Measurements from ENCODE around the gene PHTF2. TPM values are rescaled to one million over a fixed set of nuclear protein-coding genes. Genes with fewer than 3 reads are reported as not detected.

The PHTF2 gene
- total and polyA plus RNA-seq, 2 of the 4 experiments (the other 2 are of a cell fraction), result 28.3 to 69.9 TPM

- dilution Hi-C loops (cut with HindIII; ENCODE audit: low sequenced_read_pairs, unreplicated experiment), result no loop called here
- DNase-seq, result peak; percentile 16
- BruUV-seq (replicated peaks), result no TSS peak
Measured at GRCh38 chr7:77783111-77783510, 15.5 kb upstream of the PHTF2 start.

More at GRCh38 chr7:77783111-77783510, 15.5 kb upstream of the PHTF2 start:
- peaks cover 7% of the 10 kb centered on the region for H3K36me3 ChIP-seq (ENCODE audit: control insufficient read depth, insufficient read depth, low read length)
- peaks cover 3% of the 10 kb centered on the region; the same call in 1 of the 2 replicates for H3K9me1 ChIP-seq (ENCODE audit: insufficient read depth, low read length)
- no peak overlapping the region for H2AFZ ChIP-seq (replicated peaks; ENCODE audit: low read length, poor library complexity)
- H4K5ac ChIP-seq (ENCODE audit: low read depth, low read length), result no peak overlapping the region
- H3K4me1 ChIP-seq (ENCODE audit: control insufficient read depth, insufficient read depth, low read length), result peaks cover 3% of the 10 kb centered on the region; the same call in 1 of the 2 replicates
- in situ Hi-C loops (cut with MboI; ENCODE audit: low sequenced_read_pairs) (no loop called here), intact Hi-C loops (cut with micrococcal nuclease) (no loop called here)
- no peak overlapping the region for H3K14ac ChIP-seq (replicated peaks; ENCODE audit: low read depth, low read length)
- no peak overlapping the region; a peak in 1 of 4 replicates for H4K8ac ChIP-seq (ENCODE audit: low read depth in 2 of 2, low read length in 2 of 2)
- POLR2A ChIA-PET (ENCODE audit: unreplicated experiment), result interaction anchor here (0.9 kb wide), 1 partner anchor 11 kb away, joined by 3 read pairs; no protein-coding TSS in a partner anchor
- H3K79me1 ChIP-seq (ENCODE audit: low read depth in 1 of 2, low read length in 2 of 2), result peaks cover 3 to 4% of the 10 kb centered on the region in 2 experiments; a peak in 3 of 4 replicates
- no peaks in the 10 kb centered on the region for H3K27me3 ChIP-seq (ENCODE audit: control insufficient read depth, insufficient read depth, low read length)
- no peaks in the 10 kb centered on the region for H4K20me1 ChIP-seq (ENCODE audit: insufficient read depth, low read length)
- no peak overlapping the region for H2AK9ac ChIP-seq (replicated peaks; ENCODE audit: low read depth, low read length, poor library complexity)
- no peak overlapping the region for H2AK5ac ChIP-seq (ENCODE audit: low read depth, low read length)
- no peak overlapping the region for H2BK20ac ChIP-seq (ENCODE audit: low read depth, low read length)
- WGBS, 2 experiments (ENCODE audit: extremely low coverage in 2 of 2, insufficient read length in 1 of 2), result no CpG with 5 or more reads among the region's 1 CpG
- H3K23ac ChIP-seq (ENCODE audit: low read depth, low read length), result no peak overlapping the region
- no peak overlapping the region for H3K4me3 ChIP-seq (ENCODE audit: insufficient read depth, low read depth, low read length)
- H3K9me3 ChIP-seq (ENCODE audit: control insufficient read depth, insufficient read depth, low read length), result peaks cover 5% of the 10 kb centered on the region; the same call in 1 of the 2 replicates
- CTCF ChIA-PET, result no interaction called here
- H2BK5ac ChIP-seq (ENCODE audit: low read depth, low read length, poor library complexity, severe bottlenecking), result no peak overlapping the region
- H4K91ac ChIP-seq (ENCODE audit: insufficient read depth, low read depth, low read length), result no peak overlapping the region
- H2BK120ac ChIP-seq (ENCODE audit: low read depth, low read length), result no peak overlapping the region
- no peak overlapping the region for H3K9ac ChIP-seq (ENCODE audit: low read depth, low read length)
- no peak overlapping the region for H3K56ac ChIP-seq (ENCODE audit: extremely low read depth, insufficient read depth, low read length)
- H2BK15ac ChIP-seq (ENCODE audit: low read depth, low read length), result no peak overlapping the region
- H3K18ac ChIP-seq (ENCODE audit: low read depth, low read length), result no peak overlapping the region
- peak overlapping the region; percentile 44; the same call in 1 of the 2 replicates for H3K4me2 ChIP-seq (ENCODE audit: low read depth, low read length)
- ATAC-seq (ENCODE audit: low read depth), result no peak
- TF ChIP-seq MAZ (IDR thresholded peaks at IDR 0.05; ENCODE audit: borderline replicate concordance, low read depth, low read length) (no peak), NFE2L2 (IDR thresholded peaks at IDR 0.05; ENCODE audit: low read depth, low read length) (no peak), CHD1 (IDR thresholded peaks at IDR 0.05; ENCODE audit: low read depth, low read length) (no peak)
- H3K4ac ChIP-seq (ENCODE audit: low read depth, low read length), result no peak overlapping the region
- H3K27ac ChIP-seq (ENCODE audit: insufficient read depth, low read length), result no peak overlapping the region

All from IMR-90 (cell line).